ENCODE measurements around the gene UBAP2L. TPM values are rescaled to one million over a fixed set of nuclear protein-coding genes. Genes with fewer than 3 reads are reported as not detected.
"Not testable (repeated sequence)": the region's sequence is repeated elsewhere in the genome, so short reads cannot be mapped to it uniquely, and the experiment has no call there.

UBAP2L gene
- total RNA-seq, 2 donors from 2014 or later, result 186 to 192 TPM

DNA sequence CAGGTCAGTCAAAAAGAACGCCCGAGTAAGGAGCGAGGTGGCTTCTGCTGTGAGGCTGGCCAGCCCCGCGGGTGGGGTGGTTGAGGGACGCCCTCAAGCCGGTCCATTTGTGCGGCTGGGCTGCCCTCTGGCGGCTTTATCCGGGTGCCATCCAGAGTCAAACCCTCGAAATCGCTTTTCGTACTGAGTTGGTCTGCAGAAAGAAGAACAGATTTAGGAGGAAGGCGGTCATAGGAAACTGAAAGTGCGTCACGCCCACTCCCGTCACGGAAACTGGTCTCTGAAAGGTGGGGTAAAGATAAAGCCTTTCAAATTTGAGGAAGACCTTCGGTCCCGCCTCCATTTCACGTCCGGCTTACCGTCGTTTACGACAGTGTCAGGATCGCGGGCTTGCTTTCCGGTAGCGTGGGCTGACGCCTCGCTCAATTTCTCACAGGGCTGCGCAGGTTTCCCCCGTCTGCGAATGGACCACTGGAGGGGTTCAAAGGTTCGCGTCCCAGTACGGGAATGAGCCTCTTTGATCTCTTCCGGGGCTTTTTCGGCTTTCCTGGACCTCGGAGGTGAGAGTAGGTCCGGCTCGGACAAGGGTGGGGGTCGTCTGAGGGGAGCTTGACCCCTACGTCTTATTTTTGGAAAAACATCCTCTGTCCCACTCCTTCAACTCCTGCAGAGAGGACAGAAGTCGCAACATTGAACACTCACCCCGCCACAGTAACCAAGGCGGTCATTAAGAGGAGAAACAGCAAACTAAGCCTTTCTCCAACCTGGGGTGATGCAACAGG lies 51.7 kb downstream of the UBAP2L start, which contains the start of gene HAX1:
HAX1 (plus strand) TSS at position 413 of the 782 bp plus-strand sequence; CDS start at position 508, 95 bp downstream.
- peak within 1 kb of the TSS; percentile 96 for H3K4me3 Mint-ChIP-seq
- peak within 1 kb of the TSS; percentile 100 for H3K27ac Mint-ChIP-seq
- peak; percentile 80 to 91 (median 86) for DNase-seq
- no peaks in the 10 kb centered on the region for H3K27me3 Mint-ChIP-seq
- peaks cover 22% of the 10 kb centered on the region for H3K4me1 Mint-ChIP-seq
- peak; percentile 90 for ATAC-seq
- no peaks in the 10 kb centered on the region for H3K9me3 ChIP-seq (ENCODE audit: control insufficient read depth, low read length, poor library complexity, severe bottlenecking)
- peaks cover 16% of the 10 kb centered on the region for H3K36me3 Mint-ChIP-seq (ENCODE audit: low read depth)

- ATAC-seq, result no peak
- DNase-seq, result no peak
- H3K27ac Mint-ChIP-seq, result peak overlapping the region; percentile 100
Measured at GRCh38 chr1:154272999-154273563, 52.3 kb downstream of the UBAP2L start.

DNA sequence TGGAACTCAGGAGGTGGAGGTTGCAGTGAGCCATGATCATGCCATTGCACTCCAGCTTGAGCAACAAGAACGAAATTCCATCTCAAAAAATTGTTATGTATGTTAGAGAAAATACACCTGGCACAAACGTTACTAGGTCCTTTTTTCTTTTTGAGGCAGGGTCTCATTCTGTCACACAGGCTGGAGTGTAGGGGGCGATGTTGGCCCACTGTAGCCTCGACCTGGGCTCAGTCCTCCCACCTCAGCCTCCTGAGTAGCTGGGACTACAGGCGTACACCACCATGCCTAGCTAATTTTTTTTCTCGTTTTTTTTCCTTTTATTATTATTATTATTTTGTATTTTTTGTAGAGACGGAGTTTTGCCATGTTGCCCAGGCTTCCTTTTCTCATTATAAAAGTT lies 56.0 kb downstream of the UBAP2L start:
- Mint-ChIP-seq H3K27me3 (no peaks in the 10 kb centered on the region), H3K4me1 (peaks cover 18% of the 10 kb centered on the region), H3K4me3 (no peak overlapping the region), H3K36me3 (ENCODE audit: low read depth) (peaks cover 6% of the 10 kb centered on the region), H3K27ac (no peak overlapping the region)
- ATAC-seq (no peak), DNase-seq (no peak)
- H3K9me3 ChIP-seq (ENCODE audit: control insufficient read depth, low read length, poor library complexity, severe bottlenecking), result no peaks in the 10 kb centered on the region

More at GRCh38 chr1:154272999-154273563, 52.3 kb downstream of the UBAP2L start:
- H3K27me3 Mint-ChIP-seq, result no peaks in the 10 kb centered on the region
- H3K36me3 Mint-ChIP-seq (ENCODE audit: low read depth), result peaks cover 16% of the 10 kb centered on the region
- H3K9me3 ChIP-seq (ENCODE audit: control insufficient read depth, low read length, poor library complexity, severe bottlenecking), result no peaks in the 10 kb centered on the region
- peak overlapping the region; percentile 96 for H3K4me3 Mint-ChIP-seq
- peaks cover 22% of the 10 kb centered on the region for H3K4me1 Mint-ChIP-seq

DNA sequence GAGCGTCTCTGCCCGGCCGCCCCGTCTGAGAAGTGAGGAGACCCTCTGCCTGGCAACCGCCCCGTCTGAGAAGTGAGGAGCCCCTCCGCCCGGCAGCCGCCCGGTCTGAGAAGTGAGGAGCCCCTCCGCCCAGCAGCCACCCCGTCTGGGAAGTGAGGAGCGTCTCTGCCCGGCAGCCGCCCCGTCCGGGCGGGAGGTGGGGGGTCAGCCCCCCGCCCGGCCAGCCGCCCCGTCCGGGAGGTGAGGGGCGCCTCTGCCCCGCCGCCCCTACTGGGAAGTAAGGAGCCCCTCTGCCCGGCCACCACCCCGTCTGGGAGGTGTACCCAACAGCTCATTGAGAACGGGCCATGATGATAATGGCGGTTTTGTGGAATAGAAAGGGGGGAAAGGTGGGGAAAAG lies 66.8 kb downstream of the UBAP2L start:
- peaks cover 10% of the 10 kb centered on the region for H3K27me3 Mint-ChIP-seq
- not testable (repeated sequence) for H3K4me3 Mint-ChIP-seq; DNase-seq; H3K9me3 ChIP-seq (ENCODE audit: control insufficient read depth, low read length, poor library complexity, severe bottlenecking); H3K36me3 Mint-ChIP-seq (ENCODE audit: low read depth); H3K4me1 Mint-ChIP-seq; H3K27ac Mint-ChIP-seq; ATAC-seq

DNA sequence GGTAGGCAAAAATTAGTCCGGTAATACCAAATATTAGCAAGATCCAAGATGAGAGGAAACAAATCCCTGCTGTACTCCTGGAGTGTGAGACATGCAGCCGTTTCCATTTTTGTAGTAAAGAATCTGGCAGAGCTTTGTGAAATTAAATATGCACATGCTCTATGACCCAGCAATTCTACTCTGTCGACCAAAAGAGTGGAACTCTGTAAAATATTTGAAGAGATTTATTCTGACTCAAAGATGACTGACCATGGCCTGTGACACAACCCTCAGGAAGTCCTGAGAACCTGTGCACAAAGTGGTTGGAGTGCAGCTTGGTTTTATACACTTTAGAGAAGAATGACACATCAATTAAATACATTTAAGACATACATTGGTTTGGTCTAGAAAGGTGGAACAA lies 67.9 kb downstream of the UBAP2L start:
- no peak overlapping the region for H3K4me3 Mint-ChIP-seq
- DNase-seq, result no peak
- no peak for ATAC-seq
- no peak overlapping the region for H3K27ac Mint-ChIP-seq
- peaks cover 10% of the 10 kb centered on the region for H3K27me3 Mint-ChIP-seq
- no peaks in the 10 kb centered on the region for H3K9me3 ChIP-seq (ENCODE audit: control insufficient read depth, low read length, poor library complexity, severe bottlenecking)
- peaks cover 5% of the 10 kb centered on the region for H3K4me1 Mint-ChIP-seq
- H3K36me3 Mint-ChIP-seq (ENCODE audit: low read depth), result no peaks in the 10 kb centered on the region

GRCh38 chr1:154290921-154291320 lies 70.2 kb downstream of the UBAP2L start:
- DNase-seq (no peak), ATAC-seq (no peak)
- Mint-ChIP-seq H3K4me1 (peaks cover 3% of the 10 kb centered on the region), H3K36me3 (ENCODE audit: low read depth) (peaks cover 2% of the 10 kb centered on the region), H3K27ac (no peak overlapping the region), H3K27me3 (peaks cover 10% of the 10 kb centered on the region), H3K4me3 (no peak overlapping the region)
- peaks cover 3% of the 10 kb centered on the region for H3K9me3 ChIP-seq (ENCODE audit: control insufficient read depth, low read length, poor library complexity, severe bottlenecking)

DNA sequence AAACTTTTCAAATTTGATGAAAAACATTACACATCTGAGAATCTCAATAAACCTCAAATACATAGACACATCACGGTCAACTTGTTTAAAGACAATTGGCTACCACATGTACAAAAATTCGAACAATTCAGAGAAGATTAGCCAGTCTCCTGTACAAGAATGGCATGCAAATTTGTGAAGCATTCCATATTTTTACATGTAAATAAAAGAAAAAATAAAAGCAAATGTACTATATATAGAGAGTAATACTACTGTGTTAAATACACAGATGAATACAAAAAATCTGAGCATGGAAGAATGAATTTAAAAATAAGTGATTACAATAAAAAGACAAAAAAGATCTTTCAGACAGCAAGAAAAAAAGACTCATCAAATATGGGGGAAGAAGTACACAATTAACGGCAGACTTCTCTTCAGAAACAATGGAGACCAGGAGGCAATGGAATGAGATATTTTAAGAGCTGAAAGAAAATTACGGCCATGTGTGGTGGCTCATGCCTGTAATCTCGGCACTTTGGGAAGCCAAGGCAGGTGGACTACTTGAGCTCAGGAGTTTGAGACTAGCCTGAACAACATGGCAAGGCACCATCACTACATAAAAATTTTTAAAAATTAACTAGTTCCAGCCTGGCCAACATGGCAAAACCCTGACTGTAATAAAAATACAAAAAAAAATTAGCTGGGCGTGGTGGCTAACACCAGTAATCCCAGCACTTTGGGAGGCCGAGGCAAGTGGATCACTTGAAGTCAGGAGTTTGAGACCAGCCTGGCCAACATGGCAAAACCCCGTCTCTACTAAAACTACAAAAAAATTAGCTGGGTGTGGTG lies 74.9 kb downstream of the UBAP2L start:
- H3K9me3 ChIP-seq (ENCODE audit: control insufficient read depth, low read length, poor library complexity, severe bottlenecking), result peaks cover 3% of the 10 kb centered on the region
- H3K4me1 Mint-ChIP-seq, result no peaks in the 10 kb centered on the region
- ATAC-seq, result no peak
- H3K27me3 Mint-ChIP-seq, result peaks cover 5% of the 10 kb centered on the region
- H3K36me3 Mint-ChIP-seq (ENCODE audit: low read depth), result peaks cover 2% of the 10 kb centered on the region
- DNase-seq, result no peak
- no peak overlapping the region for H3K4me3 Mint-ChIP-seq
- H3K27ac Mint-ChIP-seq, result no peak overlapping the region

- ATAC-seq (no peak), DNase-seq (no peak)
- Mint-ChIP-seq H3K27me3 (no peaks in the 10 kb centered on the region), H3K4me3 (no peak overlapping the region), H3K4me1 (no peaks in the 10 kb centered on the region), H3K27ac (no peak overlapping the region), H3K36me3 (ENCODE audit: low read depth) (no peaks in the 10 kb centered on the region)
- H3K9me3 ChIP-seq (ENCODE audit: control insufficient read depth, low read length, poor library complexity, severe bottlenecking), result no peaks in the 10 kb centered on the region
Measured at GRCh38 chr1:154301582-154301981, 80.8 kb downstream of the UBAP2L start.

DNA sequence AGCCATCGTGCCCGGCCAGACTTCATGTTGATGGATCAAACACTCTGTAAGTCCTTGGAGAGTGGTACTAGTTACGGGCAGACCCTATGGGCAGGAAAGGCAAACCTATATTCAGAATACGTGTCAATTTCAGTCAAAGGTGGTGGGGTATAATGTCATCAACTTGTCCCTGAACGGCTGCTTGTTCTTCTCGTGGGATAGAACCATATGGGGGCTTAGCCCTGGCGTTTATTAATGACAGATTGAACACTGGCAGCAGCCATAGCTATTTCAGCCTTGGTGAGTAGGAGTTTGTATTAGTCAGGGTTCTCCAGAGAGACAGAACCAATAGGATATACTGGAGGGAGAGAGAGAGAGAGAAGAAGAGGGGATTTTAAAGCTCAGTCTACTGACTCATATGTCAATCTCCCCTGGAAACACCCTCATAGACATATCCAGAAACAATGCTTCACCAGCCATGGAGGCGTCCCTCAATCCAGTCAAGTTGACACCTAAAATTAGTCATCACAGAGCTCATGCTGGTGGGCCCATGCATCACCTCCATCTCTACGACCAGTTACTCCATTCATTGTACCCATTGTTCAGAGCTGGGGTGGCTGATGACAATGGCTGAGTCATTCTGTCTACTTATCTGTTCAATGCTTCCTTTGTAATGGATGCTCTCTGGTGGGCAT lies 84.0 kb downstream of the UBAP2L start:
- peaks cover 12% of the 10 kb centered on the region for H3K4me1 Mint-ChIP-seq

DNA sequence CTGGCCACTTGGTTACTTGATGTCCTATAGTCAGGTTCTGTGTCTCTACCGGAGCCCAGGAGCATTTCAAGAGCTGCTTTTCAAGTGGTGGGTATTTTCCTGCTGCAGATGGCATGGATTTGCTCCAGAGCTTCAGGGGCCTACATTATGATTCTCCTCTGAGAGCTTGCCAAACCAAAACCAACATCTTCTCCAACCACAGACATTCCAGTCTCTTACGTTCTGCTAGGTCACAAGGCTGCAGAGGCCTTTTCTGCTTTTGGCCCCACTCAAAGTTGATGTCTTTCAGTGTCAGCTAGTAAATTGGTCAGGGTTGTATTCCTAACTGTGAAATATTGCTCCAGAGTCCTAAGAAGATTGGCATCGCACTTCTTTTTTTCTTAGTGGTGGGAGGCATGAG lies 85.4 kb downstream of the UBAP2L start:
- no peaks in the 10 kb centered on the region for H3K36me3 Mint-ChIP-seq (ENCODE audit: low read depth)
- no peak for ATAC-seq
- peaks cover 12% of the 10 kb centered on the region for H3K4me1 Mint-ChIP-seq
- DNase-seq, result no peak
- no peaks in the 10 kb centered on the region for H3K9me3 ChIP-seq (ENCODE audit: control insufficient read depth, low read length, poor library complexity, severe bottlenecking)
- no peaks in the 10 kb centered on the region for H3K27me3 Mint-ChIP-seq
- H3K27ac Mint-ChIP-seq, result no peak overlapping the region
- no peak overlapping the region for H3K4me3 Mint-ChIP-seq

More for the DNA sequence above, 84.0 kb downstream of the UBAP2L start:
- Mint-ChIP-seq H3K4me3 (no peak overlapping the region), H3K27me3 (no peaks in the 10 kb centered on the region), H3K36me3 (ENCODE audit: low read depth) (no peaks in the 10 kb centered on the region), H3K27ac (no peak overlapping the region)
- DNase-seq, result no peak
- ATAC-seq, result no peak
- no peaks in the 10 kb centered on the region for H3K9me3 ChIP-seq (ENCODE audit: control insufficient read depth, low read length, poor library complexity, severe bottlenecking)

GRCh38 chr1:154307670-154308270 lies 87.0 kb downstream of the UBAP2L start:
- DNase-seq; H3K36me3 Mint-ChIP-seq (ENCODE audit: low read depth); H3K9me3 ChIP-seq (ENCODE audit: control insufficient read depth, low read length, poor library complexity, severe bottlenecking); H3K27me3 Mint-ChIP-seq: not testable (repeated sequence)
- Mint-ChIP-seq H3K4me3 (peak overlapping the region; percentile 39), H3K4me1 (peaks cover 12% of the 10 kb centered on the region), H3K27ac (peak overlapping the region; percentile 81)
- peak; percentile 64 for ATAC-seq

GRCh38 chr1:154309136-154309535 lies 88.4 kb downstream of the UBAP2L start:
- H3K4me1 Mint-ChIP-seq, result peaks cover 12% of the 10 kb centered on the region
- not testable (repeated sequence) for H3K9me3 ChIP-seq (ENCODE audit: control insufficient read depth, low read length, poor library complexity, severe bottlenecking); DNase-seq; H3K36me3 Mint-ChIP-seq (ENCODE audit: low read depth); H3K4me3 Mint-ChIP-seq; ATAC-seq; H3K27me3 Mint-ChIP-seq; H3K27ac Mint-ChIP-seq
